ENCODE data around the gene CYP3A7.
"Not testable (repeated sequence)": the region's sequence is repeated elsewhere in the genome, so short reads cannot be mapped to it uniquely, and the experiment has no call there.

CYP3A7 gene

GRCh38 chr7:99734987-99735386, at the start of gene CYP3A7:
TSS of gene CYP3A7 (minus strand) at chr7:99735196. CDS start at chr7:99735093, 103 bp downstream.
- DNase-seq, result no peak
- in situ Hi-C loops (cut with HindIII; ENCODE audit: low pct_ligation_motif_present, low pct_unique_long_range_greater_than_20kb, low sequenced_read_pairs), result no loop called here

DNA sequence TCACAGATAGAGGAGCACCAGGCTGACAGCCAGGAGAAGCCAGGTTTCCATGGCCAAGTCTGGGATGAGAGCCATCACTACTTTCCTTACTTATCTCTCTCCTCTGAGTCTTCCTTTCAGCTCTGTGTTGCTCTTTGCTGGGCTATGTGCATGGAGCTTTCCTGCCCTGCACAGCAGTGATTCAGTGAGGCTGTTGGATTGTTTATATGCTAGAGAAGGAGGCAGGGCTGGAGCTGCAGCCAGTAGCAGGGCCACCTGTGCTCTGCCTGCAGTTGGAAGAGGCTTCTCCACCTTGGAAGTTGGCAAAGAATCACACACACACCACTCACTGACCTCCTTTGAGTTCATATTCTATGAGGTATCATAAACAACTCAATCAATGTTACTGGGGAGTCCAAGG, 49.0 kb upstream of the CYP3A7 start, which contains the start of gene CYP3A4:
Gene CYP3A4 (minus strand): TSS at position 178 of the 400 bp plus-strand sequence. CDS start 103 bp downstream, at position 75.
- no peak for DNase-seq
- in situ Hi-C loops (cut with HindIII; ENCODE audit: low pct_ligation_motif_present, low pct_unique_long_range_greater_than_20kb, low sequenced_read_pairs), result no loop called here

GRCh38 chr7:99782012-99782953, 47.3 kb upstream of the CYP3A7 start:
- in situ Hi-C loops (cut with HindIII; ENCODE audit: low pct_ligation_motif_present, low pct_unique_long_range_greater_than_20kb, low sequenced_read_pairs), result no loop called here
- DNase-seq, result no peak

GRCh38 chr7:99780588-99780987, 45.6 kb upstream of the CYP3A7 start:
- in situ Hi-C loops (cut with HindIII; ENCODE audit: low pct_ligation_motif_present, low pct_unique_long_range_greater_than_20kb, low sequenced_read_pairs), result no loop called here
- DNase-seq, result no peak

- no peak for DNase-seq
- in situ Hi-C loops (cut with HindIII; ENCODE audit: low pct_ligation_motif_present, low pct_unique_long_range_greater_than_20kb, low sequenced_read_pairs), result no loop called here
Measured at GRCh38 chr7:99779949-99780348, 45.0 kb upstream of the CYP3A7 start.

DNA sequence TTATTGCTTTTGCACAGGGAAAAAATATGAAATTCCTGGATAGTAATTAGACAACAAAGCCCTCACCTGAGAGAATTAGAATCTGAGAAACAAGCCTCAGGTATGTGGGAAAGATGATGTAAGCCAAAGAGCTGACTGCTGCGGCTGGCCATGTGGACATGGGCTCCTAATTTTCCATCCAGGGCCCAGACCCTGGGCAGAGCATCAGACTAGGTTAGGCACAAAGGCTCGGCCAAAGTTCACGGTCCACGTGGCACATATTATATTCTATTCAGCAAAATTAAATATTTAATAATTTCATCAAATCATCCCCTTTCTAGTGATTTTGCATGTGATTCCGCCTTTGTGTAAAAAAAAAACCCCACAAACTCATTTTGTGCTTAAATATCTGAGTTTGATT, 43.9 kb upstream of the CYP3A7 start:
- in situ Hi-C loops (cut with HindIII; ENCODE audit: low pct_ligation_motif_present, low pct_unique_long_range_greater_than_20kb, low sequenced_read_pairs), result no loop called here
- DNase-seq, result no peak

DNA sequence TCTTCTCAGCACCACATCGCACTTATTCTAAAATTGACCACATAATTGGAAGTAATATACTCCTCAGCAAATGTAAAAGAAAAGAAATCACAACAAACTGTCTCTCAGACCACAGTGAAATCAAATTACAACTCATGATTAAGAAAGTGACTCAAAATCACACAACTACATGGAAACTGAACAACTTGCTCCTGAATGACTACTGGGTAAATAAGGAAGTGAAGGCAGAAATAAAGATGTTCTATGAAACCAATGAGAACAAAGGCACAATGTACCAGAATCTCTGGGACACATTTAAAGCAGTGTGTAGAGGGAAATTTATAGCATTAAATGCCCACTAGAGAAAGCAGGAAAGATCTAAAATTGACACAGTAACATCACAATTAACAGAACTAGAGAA, 38.4 kb upstream of the CYP3A7 start:
- DNase-seq; in situ Hi-C loops (cut with HindIII; ENCODE audit: low pct_ligation_motif_present, low pct_unique_long_range_greater_than_20kb, low sequenced_read_pairs): not testable (repeated sequence)

DNA sequence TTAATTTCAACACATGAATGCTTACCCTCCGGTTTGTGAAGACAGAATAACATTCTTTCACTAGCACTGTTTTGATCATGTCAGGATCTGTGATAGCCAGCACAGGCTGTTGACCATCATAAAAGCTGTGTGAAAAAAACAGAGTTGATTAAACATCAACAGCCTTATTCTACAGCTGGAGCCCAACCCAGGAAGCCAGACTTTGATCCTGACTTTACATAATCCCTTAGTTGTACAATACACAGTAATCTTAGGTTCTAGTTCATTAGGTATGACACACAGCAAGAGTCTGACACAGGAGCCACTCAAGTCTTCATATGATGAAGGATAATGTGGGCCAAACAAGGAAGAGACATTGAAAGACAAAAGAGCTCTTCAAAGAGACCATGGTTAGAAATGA, 37.6 kb upstream of the CYP3A7 start:
- in situ Hi-C loops (cut with HindIII; ENCODE audit: low pct_ligation_motif_present, low pct_unique_long_range_greater_than_20kb, low sequenced_read_pairs), result no loop called here
- no peak for DNase-seq

GRCh38 chr7:99769494-99769893, 34.5 kb upstream of the CYP3A7 start:
- in situ Hi-C loops (cut with HindIII; ENCODE audit: low pct_ligation_motif_present, low pct_unique_long_range_greater_than_20kb, low sequenced_read_pairs); DNase-seq: not testable (repeated sequence)

- in situ Hi-C loops (cut with HindIII; ENCODE audit: low pct_ligation_motif_present, low pct_unique_long_range_greater_than_20kb, low sequenced_read_pairs), result no loop called here
Measured at GRCh38 chr7:99768471-99768870, 33.5 kb upstream of the CYP3A7 start.

GRCh38 chr7:99767662-99768061, 32.7 kb upstream of the CYP3A7 start:
- in situ Hi-C loops (cut with HindIII; ENCODE audit: low pct_ligation_motif_present, low pct_unique_long_range_greater_than_20kb, low sequenced_read_pairs), result no loop called here
- DNase-seq, result no peak

More at GRCh38 chr7:99768471-99768870, 33.5 kb upstream of the CYP3A7 start:
- no peak for DNase-seq

DNA sequence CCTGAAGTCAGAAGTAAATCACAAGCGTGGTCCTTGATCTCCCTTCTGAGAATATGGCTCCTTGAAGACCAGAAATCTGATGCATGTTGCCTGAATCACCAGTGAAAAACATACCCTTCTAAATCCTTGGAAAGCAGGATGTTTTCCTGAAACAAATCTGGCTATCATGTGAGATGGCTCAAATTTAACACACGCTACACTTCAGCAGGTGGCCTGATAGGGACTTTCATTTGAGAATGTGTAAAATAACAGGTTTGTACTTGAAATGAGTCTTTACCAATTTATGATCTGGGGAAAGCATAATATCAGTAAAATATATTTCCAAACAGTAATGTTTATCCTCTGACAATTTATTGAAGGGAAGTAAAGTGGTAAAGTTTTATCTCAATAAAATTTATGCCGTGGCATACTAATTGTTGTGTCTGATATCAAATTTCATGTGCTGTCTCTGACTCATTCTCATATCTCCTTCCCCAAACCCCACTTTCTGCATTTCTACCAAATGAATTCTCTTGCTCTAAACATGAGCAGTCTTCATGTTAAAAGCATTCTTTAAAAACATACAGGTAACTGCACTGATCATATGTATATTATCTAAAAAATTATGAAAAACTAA, 31.6 kb upstream of the CYP3A7 start:
- in situ Hi-C loops (cut with HindIII; ENCODE audit: low pct_ligation_motif_present, low pct_unique_long_range_greater_than_20kb, low sequenced_read_pairs), result no loop called here
- no peak for DNase-seq

DNA sequence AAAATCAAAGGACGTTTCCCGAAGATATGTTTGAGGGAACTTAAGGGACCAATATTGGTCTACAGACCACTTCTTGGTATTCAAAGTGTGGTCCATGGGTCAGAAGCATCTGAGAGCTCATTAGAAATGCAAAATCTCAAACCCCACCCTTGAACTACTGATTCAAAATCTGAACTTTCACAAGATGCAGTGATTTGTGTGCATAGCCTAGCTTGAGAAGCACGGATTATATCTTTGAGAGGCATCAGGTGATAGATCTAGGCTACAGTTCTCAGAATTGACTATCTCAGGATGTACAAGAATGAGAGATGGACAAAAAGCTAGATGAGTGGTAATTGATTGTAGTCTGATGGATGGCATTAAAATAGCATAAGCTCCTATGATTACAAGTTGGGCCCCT, 29.5 kb upstream of the CYP3A7 start:
- DNase-seq, result no peak
- in situ Hi-C loops (cut with HindIII; ENCODE audit: low pct_ligation_motif_present, low pct_unique_long_range_greater_than_20kb, low sequenced_read_pairs), result no loop called here

DNA sequence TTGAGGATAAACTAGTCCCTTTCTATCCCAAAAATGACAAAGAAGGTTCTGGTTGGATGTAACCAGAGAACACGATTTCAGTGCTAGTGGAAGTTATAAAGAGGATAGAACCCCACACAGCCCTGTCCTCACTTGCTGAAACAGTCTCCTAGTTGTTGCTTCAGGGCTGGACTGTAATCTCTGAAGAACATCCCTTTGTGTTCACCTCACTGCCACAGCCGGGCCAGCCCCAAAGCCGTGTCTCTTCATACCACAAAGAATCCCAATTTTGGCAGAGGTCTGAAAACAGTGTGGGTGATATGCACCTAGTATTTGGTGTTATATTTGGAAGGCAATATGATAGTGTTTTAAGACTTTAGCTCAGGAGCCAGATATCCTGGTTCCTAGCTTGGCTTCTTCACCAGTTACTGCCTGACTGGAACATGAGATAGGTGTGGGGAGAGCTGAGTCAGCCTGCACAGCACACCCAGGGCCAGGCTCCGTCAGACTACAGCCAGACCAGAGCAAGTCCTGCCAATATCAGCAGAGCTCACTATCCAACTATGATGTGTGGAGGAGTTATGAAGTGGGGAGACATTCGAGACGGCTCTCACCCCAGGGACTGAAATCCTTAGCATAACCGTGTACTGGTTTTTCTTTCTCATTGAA, 27.8 kb upstream of the CYP3A7 start:
- in situ Hi-C loops (cut with HindIII; ENCODE audit: low pct_ligation_motif_present, low pct_unique_long_range_greater_than_20kb, low sequenced_read_pairs), result no loop called here

GRCh38 chr7:99755085-99755484, 20.1 kb upstream of the CYP3A7 start:
- no peak for DNase-seq
- in situ Hi-C loops (cut with HindIII; ENCODE audit: low pct_ligation_motif_present, low pct_unique_long_range_greater_than_20kb, low sequenced_read_pairs), result no loop called here

More for the DNA sequence above, 27.8 kb upstream of the CYP3A7 start:
- DNase-seq, result no peak

- DNase-seq, result no peak
- in situ Hi-C loops (cut with HindIII; ENCODE audit: low pct_ligation_motif_present, low pct_unique_long_range_greater_than_20kb, low sequenced_read_pairs), result no loop called here
Measured at GRCh38 chr7:99752356-99752755, 17.4 kb upstream of the CYP3A7 start.

- peak; percentile 73 for DNase-seq
- in situ Hi-C loops (cut with HindIII; ENCODE audit: low pct_ligation_motif_present, low pct_unique_long_range_greater_than_20kb, low sequenced_read_pairs), result not testable (repeated sequence)
Measured at GRCh38 chr7:99751322-99752052, 16.5 kb upstream of the CYP3A7 start.

GRCh38 chr7:99748846-99749579, 14.0 kb upstream of the CYP3A7 start:
- in situ Hi-C loops (cut with HindIII; ENCODE audit: low pct_ligation_motif_present, low pct_unique_long_range_greater_than_20kb, low sequenced_read_pairs), result no loop called here
- DNase-seq, result no peak

Measured in ACHN (cell line).